ENCODE data around the gene SMURF2.

GRCh38 chr17:64599187-64599676 lies 62.9 kb downstream of the SMURF2 start:
- no peak for TF ChIP-seq CTCF (conservative IDR thresholded peaks at IDR 0.05)
- TF ChIP-seq ZFX (IDR thresholded peaks at IDR 0.05), result no peak

Data from C4-2B (cell line).